HepG2 (cell line): ENCODE results near the gene POLR2J. TPM values are rescaled to one million over a fixed set of nuclear protein-coding genes. Genes with fewer than 3 reads are reported as not detected.

Experiments used
- ATAC-seq: fragments of 200-7000 bp; cut with Tn5 transposase; 3 replicates; pipeline ENCODE4 v1.9.1; 2020; ENCODE audit warnings: mild to moderate bottlenecking, moderate library complexity
- BruUV-seq: library from RNA; stranded (reverse); fragments of 400-500 nt; replicated peaks from 2 replicates; lab custom pipeline; 2021; lab: Mats Ljungman, UMichigan
- CTCF ChIA-PET: fragments of 300-600 bp; formaldehyde crosslinking; extraction: SDS; loops from one replicate; lab custom pipeline; 2021; ENCODE audit warnings: low total read pairs, inconsistent platforms, low intra/inter-chr PET ratio; lab: Yijun Ruan, JAX
- POLR2A ChIA-PET: fragments of 350-600 bp; sonication (Branson Sonifier 250); formaldehyde crosslinking; loops from one replicate; lab custom pipeline; 2020; ENCODE audit warnings: antibody characterized with exemption, inconsistent platforms; lab: Yijun Ruan, JAX
- DNase-seq: peaks from one replicate; pipeline ENCODE4 v3.0.0-alpha.2; 2015; ENCODE audit warnings: low spot score
- FAIRE-seq: peaks from 3 replicates; lab custom pipeline; 2011; peaks lifted over from hg19 to GRCh38; lab: Jason Lieb, UNC
- H2AFZ ChIP-seq: one replicate; pipeline ENCODE4 v1.6.1; 2011; ENCODE audit warnings: low read length, inconsistent platforms
- H3K27ac ChIP-seq: fragments of 300-600 bp; 3 replicates; pipeline ENCODE4 v1.8.0; 2011; ENCODE audit warnings: mixed run types, mild to moderate bottlenecking, mixed read lengths, low read length, inconsistent platforms; ENCODE audit not compliant: insufficient read depth; ENCODE audit errors: extremely low read length
- H3K27me3 ChIP-seq, 2 experiments: fragments of 200-600 bp in 1 of 2; 2 replicates in 1 of 2; 3 replicates in 1 of 2; pipeline versions ENCODE4 v1.6.0 to v1.8.0; 2011; ENCODE audit warnings: low read length in 2 of 2, mild to moderate bottlenecking in 2 of 2, moderate library complexity in 2 of 2, inconsistent platforms in 1 of 2; ENCODE audit not compliant: insufficient read depth in 2 of 2, control insufficient read depth in 1 of 2
- H3K36me3 ChIP-seq, 2 experiments: fragments of 200-600 bp in 1 of 2; replicated peaks in 1 of 2; 2 replicates in 1 of 2; 3 replicates in 1 of 2; pipeline versions ENCODE4 v1.5.1 to v1.8.0; 2011; ENCODE audit warnings: low read length in 2 of 2, inconsistent platforms in 1 of 2; ENCODE audit not compliant: insufficient read depth in 2 of 2, control insufficient read depth in 1 of 2
- H3K4me1 ChIP-seq: 2 replicates; pipeline ENCODE4 v1.5.1; 2012; ENCODE audit warnings: low read length, inconsistent platforms; ENCODE audit not compliant: insufficient read depth
- H3K4me2 ChIP-seq: 2 replicates; pipeline ENCODE4 v1.6.0; 2011; ENCODE audit warnings: low read depth, low read length, inconsistent platforms
- H3K4me3 ChIP-seq, 3 experiments: fragments of 200-600 bp in 1 of 3; sonication (generic), shearing (Covaris generic) in 1 of 3; replicated peaks in 1 of 3; 2 replicates each; pipeline ENCODE4 v1.5.1; 2011 to 2016; ENCODE audit warnings: low read length in 3 of 3, inconsistent platforms in 2 of 3, low read depth in 2 of 3, mild to moderate bottlenecking in 2 of 3, control low read depth in 1 of 3, mixed read lengths in 1 of 3; ENCODE audit not compliant: insufficient read depth in 1 of 3
- H3K79me2 ChIP-seq: one replicate; pipeline ENCODE4 v1.6.1; 2011; ENCODE audit warnings: low read length, inconsistent platforms; ENCODE audit not compliant: insufficient read depth
- H3K9ac ChIP-seq: 2 replicates; pipeline ENCODE4 v1.6.0; 2011; ENCODE audit warnings: mild to moderate bottlenecking, low read depth, low read length, inconsistent platforms; ENCODE audit not compliant: insufficient read depth
- H3K9me3 ChIP-seq: 2 replicates; pipeline ENCODE4 v1.5.1; 2012; ENCODE audit warnings: mild to moderate bottlenecking, low read length
- H4K20me1 ChIP-seq: 2 replicates; pipeline ENCODE4 v1.6.0; 2011; ENCODE audit warnings: inconsistent platforms, mild to moderate bottlenecking, low read length, moderate library complexity; ENCODE audit not compliant: insufficient read depth
- CBX5 ChIP-seq: sonication (generic); formaldehyde crosslinking; IDR thresholded peaks from 2 replicates; pipeline ENCODE4 v1.4.0; 2020; ENCODE audit warnings: missing genetic modification reagents, borderline replicate concordance
- ETV5 ChIP-seq: IDR thresholded peaks from 2 replicates; pipeline ENCODE4 v1.6.1; 2018; ENCODE audit warnings: missing biosample characterization, missing genetic modification reagents, inconsistent platforms, borderline replicate concordance
- HES4 ChIP-seq: sonication (generic); formaldehyde crosslinking; IDR thresholded peaks from 2 replicates; pipeline ENCODE4 v1.9.0; 2021; ENCODE audit warnings: mild to moderate bottlenecking, missing genetic modification reagents, borderline replicate concordance
- HNRNPL ChIP-seq: fragments of 200-400 bp; formaldehyde crosslinking; IDR thresholded peaks from 2 replicates; pipeline ENCODE4 v1.6.1; 2017; ENCODE audit warnings: mild to moderate bottlenecking, low read depth, low read length
- SSRP1 ChIP-seq: IDR thresholded peaks from 2 replicates; pipeline ENCODE4 v1.6.1; 2016; ENCODE audit warnings: control low read depth
- ZBTB7B ChIP-seq: sonication (generic); formaldehyde crosslinking; IDR thresholded peaks from 2 replicates; pipeline ENCODE4 v1.4.0; 2020; ENCODE audit warnings: missing genetic modification reagents
- ZNF768 ChIP-seq: sonication (generic); formaldehyde crosslinking; IDR thresholded peaks from 2 replicates; pipeline ENCODE4 v1.4.0; 2020; ENCODE audit warnings: missing genetic modification reagents
- WGBS: methylation state at CpG from one replicate; pipeline ENCODE4 v1.1.6; 2017; ENCODE audit warnings: low lambda C conversion rate; 5-methylcytosine and 5-hydroxymethylcytosine counted together
- in situ Hi-C: cut with HindIII; loops from 2 replicates; pipeline ENCODE4 v1.10.0; 2017; ENCODE audit warnings: low pct_unique_long_range_greater_than_20kb; ENCODE audit not compliant: extremely low pct_ligation_motif_present
- intact Hi-C: fragments of 100-400 bp; cut with micrococcal nuclease; formaldehyde crosslinking; loops from one replicate; pipeline ENCODE4 v1.10.0; 2022; ENCODE audit not compliant: unreplicated experiment
- polyA plus RNA-seq, 8 experiments: library from polyadenylated mRNA; depleted of rRNA in 3 of 8; stranded (reverse) in 7 of 8; unstranded in 1 of 8; fragments of >200 nt; fragmentation: Illumina TruSeq in 4 of 8; extraction: Trizol in 4 of 8; gene quantifications; 2 replicates each; pipeline versions ENCODE4 v1.2.1 to v1.2.3, GENCODE V29; 2011 to 2016; ENCODE audit warnings: low read depth in 4 of 8, missing spikeins in 1 of 8, mixed read lengths in 1 of 8; ENCODE audit not compliant: insufficient read depth in 1 of 8
- total RNA-seq, 5 experiments: library from RNA; depleted of rRNA; stranded (reverse); fragments of >200 nt; fragmentation: Illumina TruSeq; extraction: Trizol; gene quantifications; 2 replicates each; pipeline ENCODE4 v1.2.3, GENCODE V29; 2016; ENCODE audit warnings: low read depth in 1 of 5
- TF ChIP-seq, protein P1 (sequence below), 2 experiments: sonication (generic) in 1 of 2; formaldehyde crosslinking in 1 of 2; IDR thresholded peaks; 2 replicates each; pipeline versions ENCODE4 v1.4.0 to v1.6.1; 2016 to 2020; ENCODE audit warnings: borderline replicate concordance in 1 of 2, low read depth in 1 of 2, mild to moderate bottlenecking in 1 of 2, missing genetic modification reagents in 1 of 2
- TF ChIP-seq, protein P2 (sequence below): sonication (generic); formaldehyde crosslinking; IDR thresholded peaks from 2 replicates; pipeline ENCODE4 v1.4.0; 2020; ENCODE audit warnings: missing genetic modification reagents, mild to moderate bottlenecking, borderline replicate concordance
- TF ChIP-seq, protein P3 (sequence below): sonication (generic); formaldehyde crosslinking; IDR thresholded peaks from 2 replicates; pipeline ENCODE4 v1.4.0; 2020; ENCODE audit warnings: mild to moderate bottlenecking, missing genetic modification reagents
- TF ChIP-seq, protein P4 (sequence below): sonication (generic); formaldehyde crosslinking; IDR thresholded peaks from 2 replicates; pipeline ENCODE4 v1.5.0; 2020; ENCODE audit warnings: mild to moderate bottlenecking, missing genetic modification reagents

The POLR2J gene
- total and polyA plus RNA-seq, 2 of the 13 experiments (the other 11 are each of a cell fraction or from before 2014, with no cell fraction given), result 41.2 to 71.4 TPM

DNA sequence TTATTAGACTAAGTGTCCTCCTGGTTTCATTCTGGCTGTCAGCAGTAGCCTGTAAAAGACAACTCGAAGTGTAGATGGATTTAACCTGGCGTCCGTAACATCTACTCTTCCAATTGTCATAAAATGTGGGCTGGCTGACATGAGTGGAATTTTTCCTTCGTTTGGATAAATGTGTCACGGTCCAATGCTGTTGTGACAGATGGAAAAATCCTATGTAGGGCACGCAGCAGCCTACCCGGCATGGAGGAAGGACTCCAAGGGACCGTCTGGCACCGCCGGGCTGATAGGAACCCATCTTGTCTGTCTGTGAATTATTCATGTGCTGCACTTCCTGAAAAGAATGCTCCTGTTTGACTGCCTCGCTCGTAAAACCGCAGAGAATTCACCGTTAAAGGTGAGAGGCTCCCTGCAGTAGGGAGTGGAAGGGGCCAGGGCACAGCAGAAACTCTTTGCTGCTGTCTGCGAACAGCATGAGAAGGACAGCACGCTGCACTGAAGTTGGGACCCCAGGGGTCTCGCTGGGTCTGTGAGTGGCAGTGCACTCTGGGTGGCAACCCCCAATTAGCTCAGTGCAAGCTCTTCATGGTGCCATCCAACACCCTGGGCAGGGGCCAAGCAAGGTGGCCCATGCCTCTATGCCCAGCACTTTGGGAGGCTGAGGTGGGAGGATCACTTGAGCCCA is 47.0 kb downstream of the POLR2J start:
- WGBS, result 7% methylated on average over 8 of the region's 17 CpGs
- H3K9me3 ChIP-seq, result no peaks in the 10 kb centered on the region
- no peak overlapping the region for H3K9ac ChIP-seq
- H3K27me3 ChIP-seq, result no peaks in the 10 kb centered on the region
- H2AFZ ChIP-seq, result no peak overlapping the region
- intact Hi-C loops, result no loop called here
- FAIRE-seq, result no peak
- CTCF ChIA-PET, result no interaction called here
- in situ Hi-C loops, result no loop called here
- H3K27ac ChIP-seq, result no peak overlapping the region
- peak overlapping the region in 1 of 3 experiments; percentile 46; a peak in 1 of 6 replicates for H3K4me3 ChIP-seq
- H3K4me2 ChIP-seq, result peak overlapping the region; percentile 82
- H4K20me1 ChIP-seq, result no peaks in the 10 kb centered on the region
- no TSS peak for BruUV-seq
- peak; percentile 29 for DNase-seq
- POLR2A ChIA-PET, result no interaction called here
- peaks cover 35% of the 10 kb centered on the region for H3K4me1 ChIP-seq
- peaks cover 0 to 5% of the 10 kb centered on the region in 2 experiments; a peak in 2 of 5 replicates for H3K36me3 ChIP-seq
- H3K79me2 ChIP-seq, result no peaks in the 10 kb centered on the region
- peak; percentile 39 for ATAC-seq
- TF ChIP-seq ZBTB7B (CRISPR knock-in tag) (0 out of 2 replicates have a peak, but pooled peaks have one; percentile 24), HNRNPL (0 out of 2 replicates have a peak, but pooled peaks have one; percentile 26), SSRP1 (no peak), HES4 (CRISPR knock-in tag) (no peak), ETV5 (peak; percentile 9; the same call in 1 of the 2 replicates), CBX5 (CRISPR knock-in tag) (no peak), ZNF768 (CRISPR knock-in tag) (peak; percentile 30; the same call in 1 of the 2 replicates)
- TF ChIP-seq, protein P1, sequence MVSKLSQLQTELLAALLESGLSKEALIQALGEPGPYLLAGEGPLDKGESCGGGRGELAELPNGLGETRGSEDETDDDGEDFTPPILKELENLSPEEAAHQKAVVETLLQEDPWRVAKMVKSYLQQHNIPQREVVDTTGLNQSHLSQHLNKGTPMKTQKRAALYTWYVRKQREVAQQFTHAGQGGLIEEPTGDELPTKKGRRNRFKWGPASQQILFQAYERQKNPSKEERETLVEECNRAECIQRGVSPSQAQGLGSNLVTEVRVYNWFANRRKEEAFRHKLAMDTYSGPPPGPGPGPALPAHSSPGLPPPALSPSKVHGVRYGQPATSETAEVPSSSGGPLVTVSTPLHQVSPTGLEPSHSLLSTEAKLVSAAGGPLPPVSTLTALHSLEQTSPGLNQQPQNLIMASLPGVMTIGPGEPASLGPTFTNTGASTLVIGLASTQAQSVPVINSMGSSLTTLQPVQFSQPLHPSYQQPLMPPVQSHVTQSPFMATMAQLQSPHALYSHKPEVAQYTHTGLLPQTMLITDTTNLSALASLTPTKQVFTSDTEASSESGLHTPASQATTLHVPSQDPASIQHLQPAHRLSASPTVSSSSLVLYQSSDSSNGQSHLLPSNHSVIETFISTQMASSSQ (IDR thresholded peaks at IDR 0.05; ENCODE audit: low read depth), result no peak
- TF ChIP-seq, protein P1 (CRISPR knock-in tag; IDR thresholded peaks at IDR 0.05; ENCODE audit: borderline replicate concordance), result no peak
- TF ChIP-seq, protein P2, sequence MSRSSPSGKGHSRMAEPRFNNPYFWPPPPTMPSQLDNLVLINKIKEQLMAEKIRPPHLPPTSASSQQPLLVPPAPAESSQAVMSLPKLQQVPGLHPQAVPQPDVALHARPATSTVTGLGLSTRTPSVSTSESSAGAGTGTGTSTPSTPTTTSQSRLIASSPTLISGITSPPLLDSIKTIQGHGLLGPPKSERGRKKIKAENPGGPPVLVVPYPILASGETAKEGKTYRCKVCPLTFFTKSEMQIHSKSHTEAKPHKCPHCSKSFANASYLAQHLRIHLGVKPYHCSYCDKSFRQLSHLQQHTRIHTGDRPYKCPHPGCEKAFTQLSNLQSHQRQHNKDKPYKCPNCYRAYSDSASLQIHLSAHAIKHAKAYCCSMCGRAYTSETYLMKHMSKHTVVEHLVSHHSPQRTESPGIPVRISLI (CRISPR knock-in tag), result no peak
- TF ChIP-seq, protein P3, sequence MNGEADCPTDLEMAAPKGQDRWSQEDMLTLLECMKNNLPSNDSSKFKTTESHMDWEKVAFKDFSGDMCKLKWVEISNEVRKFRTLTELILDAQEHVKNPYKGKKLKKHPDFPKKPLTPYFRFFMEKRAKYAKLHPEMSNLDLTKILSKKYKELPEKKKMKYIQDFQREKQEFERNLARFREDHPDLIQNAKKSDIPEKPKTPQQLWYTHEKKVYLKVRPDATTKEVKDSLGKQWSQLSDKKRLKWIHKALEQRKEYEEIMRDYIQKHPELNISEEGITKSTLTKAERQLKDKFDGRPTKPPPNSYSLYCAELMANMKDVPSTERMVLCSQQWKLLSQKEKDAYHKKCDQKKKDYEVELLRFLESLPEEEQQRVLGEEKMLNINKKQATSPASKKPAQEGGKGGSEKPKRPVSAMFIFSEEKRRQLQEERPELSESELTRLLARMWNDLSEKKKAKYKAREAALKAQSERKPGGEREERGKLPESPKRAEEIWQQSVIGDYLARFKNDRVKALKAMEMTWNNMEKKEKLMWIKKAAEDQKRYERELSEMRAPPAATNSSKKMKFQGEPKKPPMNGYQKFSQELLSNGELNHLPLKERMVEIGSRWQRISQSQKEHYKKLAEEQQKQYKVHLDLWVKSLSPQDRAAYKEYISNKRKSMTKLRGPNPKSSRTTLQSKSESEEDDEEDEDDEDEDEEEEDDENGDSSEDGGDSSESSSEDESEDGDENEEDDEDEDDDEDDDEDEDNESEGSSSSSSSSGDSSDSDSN (CRISPR knock-in tag), result 0 out of 2 replicates have a peak, but pooled peaks have one; percentile 20
- TF ChIP-seq, protein P4, sequence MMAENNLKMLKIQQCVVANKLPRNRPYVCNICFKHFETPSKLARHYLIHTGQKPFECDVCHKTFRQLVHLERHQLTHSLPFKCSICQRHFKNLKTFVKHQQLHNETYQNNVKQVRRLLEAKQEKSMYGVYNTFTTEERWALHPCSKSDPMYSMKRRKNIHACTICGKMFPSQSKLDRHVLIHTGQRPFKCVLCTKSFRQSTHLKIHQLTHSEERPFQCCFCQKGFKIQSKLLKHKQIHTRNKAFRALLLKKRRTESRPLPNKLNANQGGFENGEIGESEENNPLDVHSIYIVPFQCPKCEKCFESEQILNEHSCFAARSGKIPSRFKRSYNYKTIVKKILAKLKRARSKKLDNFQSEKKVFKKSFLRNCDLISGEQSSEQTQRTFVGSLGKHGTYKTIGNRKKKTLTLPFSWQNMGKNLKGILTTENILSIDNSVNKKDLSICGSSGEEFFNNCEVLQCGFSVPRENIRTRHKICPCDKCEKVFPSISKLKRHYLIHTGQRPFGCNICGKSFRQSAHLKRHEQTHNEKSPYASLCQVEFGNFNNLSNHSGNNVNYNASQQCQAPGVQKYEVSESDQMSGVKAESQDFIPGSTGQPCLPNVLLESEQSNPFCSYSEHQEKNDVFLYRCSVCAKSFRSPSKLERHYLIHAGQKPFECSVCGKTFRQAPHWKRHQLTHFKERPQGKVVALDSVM (CRISPR knock-in tag), result peak; percentile 66; the same call in 1 of the 2 replicates
